ENCODE results near the gene TEX52. TPM values are rescaled to one million over a fixed set of nuclear protein-coding genes. Genes with fewer than 3 reads are reported as not detected.
A peak's percentile ranks its signal among the peaks of the same experiment; 100 is the strongest.

TEX52 gene
- total and polyA plus RNA-seq, 2 of the 13 experiments (the other 11 are each of a cell fraction or from before 2014, with no cell fraction given) = 0.05 TPM; not detected in 1

DNA sequence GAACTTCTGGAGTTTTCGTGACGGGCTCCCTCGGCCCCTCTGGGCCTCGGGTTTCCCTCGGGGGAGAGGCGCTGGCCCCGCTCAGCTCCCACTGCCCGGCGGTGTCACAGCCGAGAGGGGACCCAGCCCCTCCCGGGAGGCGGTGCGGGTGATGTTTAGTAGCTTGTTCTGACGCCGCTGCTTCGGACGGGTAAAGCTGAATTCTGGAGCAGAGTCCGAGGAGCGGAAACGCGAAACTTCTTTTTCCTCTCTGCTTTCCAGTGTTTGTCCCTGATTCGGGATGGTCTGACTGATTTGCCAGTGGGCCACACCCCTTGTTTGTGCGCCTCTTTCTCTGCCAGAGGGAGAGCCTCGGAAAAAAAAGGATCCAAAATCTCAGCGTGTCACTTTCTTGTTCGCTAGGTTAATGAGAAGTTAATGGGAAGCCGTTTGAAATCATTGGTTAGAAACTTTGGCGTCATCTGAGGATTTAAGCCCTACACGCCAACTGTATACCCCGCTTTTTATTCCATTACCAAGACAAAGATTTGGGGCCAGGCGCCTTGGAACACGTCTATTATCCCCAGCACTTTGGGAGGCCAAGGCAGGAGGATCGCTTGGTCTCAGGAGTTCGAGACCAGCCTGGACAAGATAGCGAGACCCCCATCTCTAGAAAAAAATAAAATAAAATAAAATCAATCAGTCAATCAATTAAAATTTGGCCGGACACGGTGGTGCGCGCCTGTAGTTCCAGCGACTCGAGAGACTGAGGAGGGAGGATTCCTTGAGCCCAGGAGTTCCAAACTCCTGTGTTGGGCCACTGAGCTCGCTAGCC is 34.6 kb upstream of the TEX52 start (continued):
- TF ChIP-seq HNRNPLL (IDR thresholded peaks at IDR 0.05; ENCODE audit: low read depth, low read length, poor library complexity, severe bottlenecking) (no peak), ZKSCAN8 (CRISPR knock-in tag; IDR thresholded peaks at IDR 0.05; ENCODE audit: borderline replicate concordance) (peak; percentile 55; the same call in 1 of the 2 replicates), MED8 (CRISPR knock-in tag; IDR thresholded peaks at IDR 0.05; ENCODE audit: insufficient replicate concordance) (no peak), ZFP90 (CRISPR knock-in tag; IDR thresholded peaks at IDR 0.05; ENCODE audit: borderline replicate concordance) (0 out of 2 replicates have a peak, but pooled peaks have one; percentile 23), YEATS4 (CRISPR knock-in tag; IDR thresholded peaks at IDR 0.05; ENCODE audit: borderline replicate concordance) (peak; percentile 43; the same call in 1 of the 2 replicates), ZFP1 (CRISPR knock-in tag; IDR thresholded peaks at IDR 0.05) (no peak), ZNF121 (CRISPR knock-in tag; IDR thresholded peaks at IDR 0.05) (peak; percentile 61; the same call in 1 of the 2 replicates), ZNF530 (CRISPR knock-in tag; IDR thresholded peaks at IDR 0.05; ENCODE audit: low read depth) (no peak), GPN1 (CRISPR knock-in tag; IDR thresholded peaks at IDR 0.05; ENCODE audit: borderline replicate concordance) (no peak)
- TF ChIP-seq, protein P1, sequence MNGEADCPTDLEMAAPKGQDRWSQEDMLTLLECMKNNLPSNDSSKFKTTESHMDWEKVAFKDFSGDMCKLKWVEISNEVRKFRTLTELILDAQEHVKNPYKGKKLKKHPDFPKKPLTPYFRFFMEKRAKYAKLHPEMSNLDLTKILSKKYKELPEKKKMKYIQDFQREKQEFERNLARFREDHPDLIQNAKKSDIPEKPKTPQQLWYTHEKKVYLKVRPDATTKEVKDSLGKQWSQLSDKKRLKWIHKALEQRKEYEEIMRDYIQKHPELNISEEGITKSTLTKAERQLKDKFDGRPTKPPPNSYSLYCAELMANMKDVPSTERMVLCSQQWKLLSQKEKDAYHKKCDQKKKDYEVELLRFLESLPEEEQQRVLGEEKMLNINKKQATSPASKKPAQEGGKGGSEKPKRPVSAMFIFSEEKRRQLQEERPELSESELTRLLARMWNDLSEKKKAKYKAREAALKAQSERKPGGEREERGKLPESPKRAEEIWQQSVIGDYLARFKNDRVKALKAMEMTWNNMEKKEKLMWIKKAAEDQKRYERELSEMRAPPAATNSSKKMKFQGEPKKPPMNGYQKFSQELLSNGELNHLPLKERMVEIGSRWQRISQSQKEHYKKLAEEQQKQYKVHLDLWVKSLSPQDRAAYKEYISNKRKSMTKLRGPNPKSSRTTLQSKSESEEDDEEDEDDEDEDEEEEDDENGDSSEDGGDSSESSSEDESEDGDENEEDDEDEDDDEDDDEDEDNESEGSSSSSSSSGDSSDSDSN (CRISPR knock-in tag; IDR thresholded peaks at IDR 0.05) = no peak
- TF ChIP-seq, protein P2, sequence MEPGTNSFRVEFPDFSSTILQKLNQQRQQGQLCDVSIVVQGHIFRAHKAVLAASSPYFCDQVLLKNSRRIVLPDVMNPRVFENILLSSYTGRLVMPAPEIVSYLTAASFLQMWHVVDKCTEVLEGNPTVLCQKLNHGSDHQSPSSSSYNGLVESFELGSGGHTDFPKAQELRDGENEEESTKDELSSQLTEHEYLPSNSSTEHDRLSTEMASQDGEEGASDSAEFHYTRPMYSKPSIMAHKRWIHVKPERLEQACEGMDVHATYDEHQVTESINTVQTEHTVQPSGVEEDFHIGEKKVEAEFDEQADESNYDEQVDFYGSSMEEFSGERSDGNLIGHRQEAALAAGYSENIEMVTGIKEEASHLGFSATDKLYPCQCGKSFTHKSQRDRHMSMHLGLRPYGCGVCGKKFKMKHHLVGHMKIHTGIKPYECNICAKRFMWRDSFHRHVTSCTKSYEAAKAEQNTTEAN (CRISPR knock-in tag; conservative IDR thresholded peaks at IDR 0.05) = no peak
- TF ChIP-seq, protein P3, sequence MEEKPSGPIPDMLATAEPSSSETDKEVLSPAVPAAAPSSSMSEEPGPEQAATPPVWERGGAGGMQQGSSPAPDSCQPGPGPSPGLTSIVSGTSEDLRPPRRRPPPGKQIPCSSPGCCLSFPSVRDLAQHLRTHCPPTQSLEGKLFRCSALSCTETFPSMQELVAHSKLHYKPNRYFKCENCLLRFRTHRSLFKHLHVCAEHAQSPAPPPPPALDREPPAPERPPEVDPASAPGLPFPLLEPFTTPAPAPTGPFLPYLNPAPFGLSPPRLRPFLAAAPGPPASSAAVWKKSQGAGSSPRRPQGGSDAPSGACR (CRISPR knock-in tag; IDR thresholded peaks at IDR 0.05) = no peak
- TF ChIP-seq, protein P4, sequence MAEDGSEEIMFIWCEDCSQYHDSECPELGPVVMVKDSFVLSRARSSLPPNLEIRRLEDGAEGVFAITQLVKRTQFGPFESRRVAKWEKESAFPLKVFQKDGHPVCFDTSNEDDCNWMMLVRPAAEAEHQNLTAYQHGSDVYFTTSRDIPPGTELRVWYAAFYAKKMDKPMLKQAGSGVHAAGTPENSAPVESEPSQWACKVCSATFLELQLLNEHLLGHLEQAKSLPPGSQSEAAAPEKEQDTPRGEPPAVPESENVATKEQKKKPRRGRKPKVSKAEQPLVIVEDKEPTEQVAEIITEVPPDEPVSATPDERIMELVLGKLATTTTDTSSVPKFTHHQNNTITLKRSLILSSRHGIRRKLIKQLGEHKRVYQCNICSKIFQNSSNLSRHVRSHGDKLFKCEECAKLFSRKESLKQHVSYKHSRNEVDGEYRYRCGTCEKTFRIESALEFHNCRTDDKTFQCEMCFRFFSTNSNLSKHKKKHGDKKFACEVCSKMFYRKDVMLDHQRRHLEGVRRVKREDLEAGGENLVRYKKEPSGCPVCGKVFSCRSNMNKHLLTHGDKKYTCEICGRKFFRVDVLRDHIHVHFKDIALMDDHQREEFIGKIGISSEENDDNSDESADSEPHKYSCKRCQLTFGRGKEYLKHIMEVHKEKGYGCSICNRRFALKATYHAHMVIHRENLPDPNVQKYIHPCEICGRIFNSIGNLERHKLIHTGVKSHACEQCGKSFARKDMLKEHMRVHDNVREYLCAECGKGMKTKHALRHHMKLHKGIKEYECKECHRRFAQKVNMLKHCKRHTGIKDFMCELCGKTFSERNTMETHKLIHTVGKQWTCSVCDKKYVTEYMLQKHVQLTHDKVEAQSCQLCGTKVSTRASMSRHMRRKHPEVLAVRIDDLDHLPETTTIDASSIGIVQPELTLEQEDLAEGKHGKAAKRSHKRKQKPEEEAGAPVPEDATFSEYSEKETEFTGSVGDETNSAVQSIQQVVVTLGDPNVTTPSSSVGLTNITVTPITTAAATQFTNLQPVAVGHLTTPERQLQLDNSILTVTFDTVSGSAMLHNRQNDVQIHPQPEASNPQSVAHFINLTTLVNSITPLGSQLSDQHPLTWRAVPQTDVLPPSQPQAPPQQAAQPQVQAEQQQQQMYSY (CRISPR knock-in tag; IDR thresholded peaks at IDR 0.05) = peak; percentile 89
- TF ChIP-seq, protein P5, sequence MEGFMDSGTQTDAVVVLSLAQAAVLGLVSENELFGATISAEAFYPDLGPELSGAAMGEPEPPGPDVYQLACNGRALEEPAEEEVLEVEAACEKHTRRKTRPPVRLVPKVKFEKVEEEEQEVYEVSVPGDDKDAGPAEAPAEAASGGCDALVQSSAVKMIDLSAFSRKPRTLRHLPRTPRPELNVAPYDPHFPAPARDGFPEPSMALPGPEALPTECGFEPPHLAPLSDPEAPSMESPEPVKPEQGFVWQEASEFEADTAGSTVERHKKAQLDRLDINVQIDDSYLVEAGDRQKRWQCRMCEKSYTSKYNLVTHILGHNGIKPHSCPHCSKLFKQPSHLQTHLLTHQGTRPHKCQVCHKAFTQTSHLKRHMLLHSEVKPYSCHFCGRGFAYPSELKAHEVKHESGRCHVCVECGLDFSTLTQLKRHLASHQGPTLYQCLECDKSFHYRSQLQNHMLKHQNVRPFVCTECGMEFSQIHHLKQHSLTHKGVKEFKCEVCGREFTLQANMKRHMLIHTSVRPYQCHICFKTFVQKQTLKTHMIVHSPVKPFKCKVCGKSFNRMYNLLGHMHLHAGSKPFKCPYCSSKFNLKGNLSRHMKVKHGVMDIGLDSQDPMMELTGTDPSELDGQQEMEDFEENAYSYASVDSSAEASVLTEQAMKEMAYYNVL (CRISPR knock-in tag; IDR thresholded peaks at IDR 0.05; ENCODE audit: borderline replicate concordance) = no peak
- TF ChIP-seq, protein P6, sequence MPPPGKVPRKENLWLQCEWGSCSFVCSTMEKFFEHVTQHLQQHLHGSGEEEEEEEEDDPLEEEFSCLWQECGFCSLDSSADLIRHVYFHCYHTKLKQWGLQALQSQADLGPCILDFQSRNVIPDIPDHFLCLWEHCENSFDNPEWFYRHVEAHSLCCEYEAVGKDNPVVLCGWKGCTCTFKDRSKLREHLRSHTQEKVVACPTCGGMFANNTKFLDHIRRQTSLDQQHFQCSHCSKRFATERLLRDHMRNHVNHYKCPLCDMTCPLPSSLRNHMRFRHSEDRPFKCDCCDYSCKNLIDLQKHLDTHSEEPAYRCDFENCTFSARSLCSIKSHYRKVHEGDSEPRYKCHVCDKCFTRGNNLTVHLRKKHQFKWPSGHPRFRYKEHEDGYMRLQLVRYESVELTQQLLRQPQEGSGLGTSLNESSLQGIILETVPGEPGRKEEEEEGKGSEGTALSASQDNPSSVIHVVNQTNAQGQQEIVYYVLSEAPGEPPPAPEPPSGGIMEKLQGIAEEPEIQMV (CRISPR knock-in tag; IDR thresholded peaks at IDR 0.05; ENCODE audit: low read depth) = 0 out of 2 replicates have a peak, but pooled peaks have one; percentile 5

All from HepG2 (cell line).